ENCODE results near the gene DBN1.

- TF ChIP-seq CTCF (conservative IDR thresholded peaks at IDR 0.05 in 1 of 2, IDR thresholded peaks at IDR 0.05 in 1 of 2; ENCODE audit: extremely low read depth in 1 of 2, insufficient read depth in 1 of 2, low read depth in 1 of 2, low read length in 2 of 2) (peak; percentile 38 to 55), EZH2 (IDR thresholded peaks at IDR 0.05; ENCODE audit: borderline replicate concordance, low read length) (no peak)
Observed at GRCh38 chr5:177496070-177496726, 22.8 kb upstream of the DBN1 start.
